SK-N-SH (cell line): ENCODE measurements around the gene PPM1L.

Experiments
- CHD2 ChIP-seq: fragments of 150-350 bp; IDR thresholded peaks from 2 replicates; pipeline ENCODE4 v1.6.1; 2018; ENCODE audit warnings: low read length; ENCODE audit not compliant: partially characterized antibody
- USF2 ChIP-seq: fragments of 150-350 bp; IDR thresholded peaks from 2 replicates; pipeline ENCODE4 v1.6.1; 2017; ENCODE audit warnings: antibody characterized with exemption, low read length, low read depth, borderline replicate concordance

- TF ChIP-seq USF2, result no peak
- TF ChIP-seq CHD2, result no peak
Observed at GRCh38 chr3:160781863-160782262, 25.8 kb downstream of the PPM1L start.
